IPS DF 4.7 (cell line): Measurements from ENCODE around the gene HAND2.

Source experiments
- DNase-seq: peaks from one replicate; pipeline ENCODE4 v3.0.0-alpha.2; 2013; ENCODE audit warnings: low spot score; ENCODE audit errors: extremely low read depth

Gene HAND2

GRCh38 chr4:173536808-173537429 lies 6.9 kb upstream of the HAND2 start:
- no peak for DNase-seq

- DNase-seq: no peak
Observed at GRCh38 chr4:173535957-173536356, 5.9 kb upstream of the HAND2 start.

- no peak for DNase-seq
Observed at GRCh38 chr4:173535165-173535902, 5.3 kb upstream of the HAND2 start.

- no peak for DNase-seq
Observed at GRCh38 chr4:173534434-173534833, 4.4 kb upstream of the HAND2 start.

- DNase-seq: no peak
Observed at GRCh38 chr4:173532725-173533511, 2.9 kb upstream of the HAND2 start.

- no peak for DNase-seq
Observed at GRCh38 chr4:173531086-173531965, 1.3 kb upstream of the HAND2 start.

GRCh38 chr4:173530326-173531085 lies 477 bp upstream of the HAND2 start:
- no peak for DNase-seq

GRCh38 chr4:173528378-173529321 lies 1.4 kb downstream of the HAND2 start:
- no peak for DNase-seq

- DNase-seq: no peak
Observed at GRCh38 chr4:173527103-173527891, 2.7 kb downstream of the HAND2 start.

GRCh38 chr4:173526724-173527102 lies 3.3 kb downstream of the HAND2 start:
- DNase-seq: no peak

- DNase-seq: no peak
Observed at GRCh38 chr4:173526027-173526482, 4.0 kb downstream of the HAND2 start.

GRCh38 chr4:173525118-173526011 lies 4.7 kb downstream of the HAND2 start:
- DNase-seq: no peak

- no peak for DNase-seq
Observed at GRCh38 chr4:173524218-173525117, 5.6 kb downstream of the HAND2 start.

GRCh38 chr4:173522951-173523395 lies 7.1 kb downstream of the HAND2 start:
- DNase-seq: no peak

- no peak for DNase-seq
Observed at GRCh38 chr4:173522160-173522950, 7.7 kb downstream of the HAND2 start.
